GM19193 (cell line): ENCODE measurements around the gene LRP1B.

Source experiments
- POLR2A ChIP-seq: IDR thresholded peaks from 4 replicates; pipeline ENCODE4 v1.6.1; 2011; ENCODE audit not compliant: insufficient read depth, insufficient read length; ENCODE audit errors: extremely low read depth

LRP1B gene

GRCh38 chr2:140851258-140851981, 1279.4 kb downstream of the LRP1B start:
- no peak for TF ChIP-seq POLR2A

- no peak for TF ChIP-seq POLR2A
Observed at GRCh38 chr2:140843186-140843585, 1287.6 kb downstream of the LRP1B start.

- TF ChIP-seq POLR2A = no peak
Observed at GRCh38 chr2:140842110-140842509, 1288.7 kb downstream of the LRP1B start.

GRCh38 chr2:140841141-140841540, 1289.7 kb downstream of the LRP1B start:
- no peak for TF ChIP-seq POLR2A

GRCh38 chr2:140836826-140837225, 1294.0 kb downstream of the LRP1B start:
- TF ChIP-seq POLR2A = no peak

GRCh38 chr2:140835079-140835478, 1295.7 kb downstream of the LRP1B start:
- TF ChIP-seq POLR2A = no peak

GRCh38 chr2:140814141-140814540, 1316.7 kb downstream of the LRP1B start:
- no peak for TF ChIP-seq POLR2A

GRCh38 chr2:140808820-140809219, 1322.0 kb downstream of the LRP1B start:
- no peak for TF ChIP-seq POLR2A

- TF ChIP-seq POLR2A = no peak
Observed at GRCh38 chr2:140808211-140808610, 1322.6 kb downstream of the LRP1B start.

- TF ChIP-seq POLR2A = no peak
Observed at GRCh38 chr2:140804700-140805260, 1326.0 kb downstream of the LRP1B start.

GRCh38 chr2:140801311-140801710, 1329.5 kb downstream of the LRP1B start:
- TF ChIP-seq POLR2A = no peak

- no peak for TF ChIP-seq POLR2A
Observed at GRCh38 chr2:140797718-140798117, 1333.1 kb downstream of the LRP1B start.

GRCh38 chr2:140791802-140792201, 1339.0 kb downstream of the LRP1B start:
- no peak for TF ChIP-seq POLR2A

- TF ChIP-seq POLR2A = no peak
Observed at GRCh38 chr2:140786585-140786984, 1344.2 kb downstream of the LRP1B start.

GRCh38 chr2:140775411-140775810, 1355.4 kb downstream of the LRP1B start:
- no peak for TF ChIP-seq POLR2A

- TF ChIP-seq POLR2A = no peak
Observed at GRCh38 chr2:140770645-140771044, 1360.2 kb downstream of the LRP1B start.

- no peak for TF ChIP-seq POLR2A
Observed at GRCh38 chr2:140761807-140762206, 1369.0 kb downstream of the LRP1B start.

GRCh38 chr2:140759426-140760156, 1371.2 kb downstream of the LRP1B start:
- no peak for TF ChIP-seq POLR2A
